IMR-90 (cell line): ENCODE results near the gene HEXIM1. TPM values are rescaled to one million over a fixed set of nuclear protein-coding genes. Genes with fewer than 3 reads are reported as not detected.

ENCODE experiments used
- ATAC-seq: fragments of 200-7000 bp; cut with Tn5 transposase; 2 replicates; pipeline ENCODE4 v1.9.1; 2020; ENCODE audit warnings: low read depth, mild to moderate bottlenecking, moderate library complexity
- Bru-seq: library from RNA; stranded (reverse); fragments of 400-500 nt; gene quantifications from one replicate; lab custom pipeline; 2021; lab: Mats Ljungman, UMichigan
- BruChase-seq, 2 experiments: library from RNA; stranded (reverse); fragments of 400-500 nt; gene quantifications; one replicate each; lab custom pipeline; 2021; lab: Mats Ljungman, UMichigan
- BruUV-seq: library from RNA; stranded (reverse); fragments of 400-500 nt; replicated peaks from 2 replicates; lab custom pipeline; 2021; lab: Mats Ljungman, UMichigan
- CTCF ChIA-PET: fragments of 300-600 bp; formaldehyde crosslinking; extraction: SDS; loops from one replicate; lab custom pipeline; 2021; ENCODE audit warnings: antibody characterized with exemption; lab: Yijun Ruan, JAX
- POLR2A ChIA-PET: fragments of 300-600 bp; sonication (Branson Sonifier 250); formaldehyde crosslinking; loops from one replicate; lab custom pipeline; 2022; ENCODE audit warnings: antibody characterized with exemption; ENCODE audit not compliant: unreplicated experiment; lab: Charles Lee
- DNase-seq: peaks from one replicate; pipeline ENCODE4 v3.0.0; 2013
- H2AFZ ChIP-seq: replicated peaks from 2 replicates; pipeline ENCODE3; 2013; ENCODE audit warnings: low read length, mild to moderate bottlenecking; ENCODE audit not compliant: poor library complexity
- H2AK5ac ChIP-seq: 2 replicates; pipeline ENCODE4 v1.6.1; 2013; ENCODE audit warnings: low read depth, low read length, inconsistent platforms
- H2AK9ac ChIP-seq: replicated peaks from 2 replicates; pipeline ENCODE3; 2013; ENCODE audit warnings: mild to moderate bottlenecking, low read depth, low read length, moderate library complexity; ENCODE audit not compliant: poor library complexity
- H2BK120ac ChIP-seq: 2 replicates; pipeline ENCODE4 v1.6.1; 2013; ENCODE audit warnings: low read depth, low read length, inconsistent platforms
- H2BK15ac ChIP-seq: 3 replicates; pipeline ENCODE4 v1.6.1; 2013; ENCODE audit warnings: low read depth, low read length, inconsistent platforms
- H2BK20ac ChIP-seq: 2 replicates; pipeline ENCODE4 v1.6.1; 2013; ENCODE audit warnings: low read depth, mild to moderate bottlenecking, inconsistent platforms, low read length, moderate library complexity
- H2BK5ac ChIP-seq: 2 replicates; pipeline ENCODE4 v1.6.1; 2013; ENCODE audit warnings: mild to moderate bottlenecking, low read depth, low read length, inconsistent platforms; ENCODE audit not compliant: poor library complexity, severe bottlenecking
- H3K14ac ChIP-seq: replicated peaks from 2 replicates; pipeline ENCODE4 v1.6.1; 2013; ENCODE audit warnings: low read depth, low read length, inconsistent platforms
- H3K18ac ChIP-seq: 2 replicates; pipeline ENCODE4 v1.6.1; 2013; ENCODE audit warnings: low read depth, low read length, control low read depth
- H3K23ac ChIP-seq: 2 replicates; pipeline ENCODE4 v1.6.1; 2013; ENCODE audit warnings: low read depth, low read length, inconsistent platforms
- H3K27ac ChIP-seq: 2 replicates; pipeline ENCODE4 v1.5.1; 2013; ENCODE audit warnings: mild to moderate bottlenecking, control low read depth, low read length; ENCODE audit not compliant: insufficient read depth
- H3K27me3 ChIP-seq: 2 replicates; pipeline ENCODE4 v1.6.1; 2013; ENCODE audit warnings: low read length; ENCODE audit not compliant: control insufficient read depth, insufficient read depth
- H3K36me3 ChIP-seq: 2 replicates; pipeline ENCODE4 v1.6.1; 2013; ENCODE audit warnings: low read length, mixed read lengths; ENCODE audit not compliant: control insufficient read depth, insufficient read depth
- H3K4ac ChIP-seq: 2 replicates; pipeline ENCODE4 v1.6.1; 2013; ENCODE audit warnings: low read depth, low read length, inconsistent platforms
- H3K4me1 ChIP-seq: 2 replicates; pipeline ENCODE4 v1.6.1; 2013; ENCODE audit warnings: low read length, mixed read lengths; ENCODE audit not compliant: control insufficient read depth, insufficient read depth
- H3K4me2 ChIP-seq: 2 replicates; pipeline ENCODE4 v1.6.1; 2013; ENCODE audit warnings: low read depth, mild to moderate bottlenecking, control low read depth, low read length, moderate library complexity
- H3K4me3 ChIP-seq: 2 replicates; pipeline ENCODE4 v1.5.1; 2013; ENCODE audit warnings: low read depth, mild to moderate bottlenecking, control low read depth, low read length, moderate library complexity; ENCODE audit not compliant: insufficient read depth
- H3K56ac ChIP-seq: 2 replicates; pipeline ENCODE4 v1.6.1; 2013; ENCODE audit warnings: low read length, inconsistent platforms; ENCODE audit not compliant: insufficient read depth; ENCODE audit errors: extremely low read depth
- H3K79me1 ChIP-seq, 2 experiments: 2 replicates each; pipeline ENCODE4 v1.6.1; 2013; ENCODE audit warnings: low read length in 2 of 2, inconsistent platforms in 1 of 2, low read depth in 1 of 2
- H3K9ac ChIP-seq: 2 replicates; pipeline ENCODE4 v1.6.1; 2013; ENCODE audit warnings: low read depth, low read length, control low read depth
- H3K9me1 ChIP-seq: 2 replicates; pipeline ENCODE4 v1.6.1; 2013; ENCODE audit warnings: low read length, inconsistent platforms; ENCODE audit not compliant: insufficient read depth
- H3K9me3 ChIP-seq: 2 replicates; pipeline ENCODE4 v1.6.1; 2013; ENCODE audit warnings: low read length; ENCODE audit not compliant: control insufficient read depth, insufficient read depth
- H4K20me1 ChIP-seq: 2 replicates; pipeline ENCODE4 v1.6.1; 2013; ENCODE audit warnings: low read length, inconsistent platforms; ENCODE audit not compliant: insufficient read depth
- H4K5ac ChIP-seq: 2 replicates; pipeline ENCODE4 v1.6.1; 2013; ENCODE audit warnings: mild to moderate bottlenecking, low read depth, low read length, control low read depth
- H4K8ac ChIP-seq, 2 experiments: 2 replicates each; pipeline ENCODE4 v1.6.1; 2013; ENCODE audit warnings: low read depth in 2 of 2, low read length in 2 of 2, control low read depth in 1 of 2, inconsistent platforms in 1 of 2
- H4K91ac ChIP-seq: 2 replicates; pipeline ENCODE4 v1.6.1; 2013; ENCODE audit warnings: low read depth, low read length, inconsistent platforms; ENCODE audit not compliant: insufficient read depth
- BHLHE40 ChIP-seq: fragments of 150-350 bp; IDR thresholded peaks from 2 replicates; pipeline ENCODE4 v1.6.1; 2016; ENCODE audit warnings: mild to moderate bottlenecking, low read depth, low read length
- CEBPB ChIP-seq: IDR thresholded peaks from 2 replicates; pipeline ENCODE4 v1.6.1; 2012; ENCODE audit warnings: low read depth, low read length, improper control_type of control experiment
- FOS ChIP-seq: fragments of 150-350 bp; IDR thresholded peaks from 2 replicates; pipeline ENCODE4 v1.6.1; 2016; ENCODE audit warnings: low read depth, low read length
- MAFK ChIP-seq: IDR thresholded peaks from 2 replicates; pipeline ENCODE4 v1.6.1; 2012; ENCODE audit warnings: low read depth, low read length, improper control_type of control experiment
- MXI1 ChIP-seq: IDR thresholded peaks from 2 replicates; pipeline ENCODE4 v1.6.1; 2012; ENCODE audit warnings: low read depth, mild to moderate bottlenecking, low read length, moderate library complexity, borderline replicate concordance
- POLR2A ChIP-seq: IDR thresholded peaks from 2 replicates; pipeline ENCODE4 v1.6.1; 2012; ENCODE audit warnings: mild to moderate bottlenecking, low read depth, low read length
- RFX5 ChIP-seq: IDR thresholded peaks from 2 replicates; pipeline ENCODE4 v1.8.0; 2012; ENCODE audit warnings: low read depth, mild to moderate bottlenecking, low read length, moderate library complexity
- SMC3 ChIP-seq: fragments of 150-350 bp; IDR thresholded peaks from 2 replicates; pipeline ENCODE4 v1.6.1; 2016; ENCODE audit warnings: low read depth, mild to moderate bottlenecking, antibody characterized with exemption, low read length, moderate library complexity
- WGBS, 2 experiments: methylation state at CpG; one replicate each; pipeline versions ENCODE4 v1.1.5 to v1.1.7; 2013; ENCODE audit warnings: missing lambda C conversion rate in 2 of 2; ENCODE audit not compliant: insufficient read length in 1 of 2; ENCODE audit errors: extremely low coverage in 2 of 2; 5-methylcytosine and 5-hydroxymethylcytosine counted together
- dilution Hi-C: fragments of 300-500 bp; cut with HindIII; formaldehyde crosslinking; loops from one replicate; pipeline ENCODE4 v1.14.3; 2018; ENCODE audit warnings: low sequenced_read_pairs; ENCODE audit not compliant: unreplicated experiment
- in situ Hi-C: fragments of 300-500 bp; cut with MboI; formaldehyde crosslinking; loops from 3 replicates; pipeline ENCODE4 v1.14.3; 2019; ENCODE audit warnings: low sequenced_read_pairs, inconsistent platforms, mixed read lengths
- intact Hi-C: fragments of 100-400 bp; cut with micrococcal nuclease; formaldehyde crosslinking; loops from 2 replicates; pipeline ENCODE4 v1.10.0; 2022
- long read RNA-seq: library from polyadenylated mRNA; unstranded; transcript quantifications from one replicate; pipeline ENCODE4 v2.0.0, GENCODE V29; 2021; ENCODE audit not compliant: unreplicated experiment
- polyA plus RNA-seq, 3 experiments: library from polyadenylated mRNA; depleted of rRNA; stranded (reverse); fragments of >200 nt; gene quantifications; 2 replicates each; pipeline ENCODE4 v1.2.3, GENCODE V29; 2012; ENCODE audit warnings: low replicate concordance in 1 of 3
- total RNA-seq: library from RNA; depleted of rRNA; stranded (reverse); fragments of >200 nt; gene quantifications from 2 replicates; pipeline ENCODE4 v1.2.3, GENCODE V29; 2012; rRNA removed
- TF ChIP-seq, protein P1 (sequence below): conservative IDR thresholded peaks from 2 replicates; pipeline ENCODE4 v1.5.1; 2012; ENCODE audit warnings: mild to moderate bottlenecking, low read depth, low read length, improper control_type of control experiment
- TF ChIP-seq, protein P2 (sequence below): fragments of 150-350 bp; IDR thresholded peaks from 2 replicates; pipeline ENCODE4 v1.6.1; 2016; ENCODE audit warnings: low read depth, mild to moderate bottlenecking, low read length, moderate library complexity, borderline replicate concordance

HEXIM1 gene, protein sequence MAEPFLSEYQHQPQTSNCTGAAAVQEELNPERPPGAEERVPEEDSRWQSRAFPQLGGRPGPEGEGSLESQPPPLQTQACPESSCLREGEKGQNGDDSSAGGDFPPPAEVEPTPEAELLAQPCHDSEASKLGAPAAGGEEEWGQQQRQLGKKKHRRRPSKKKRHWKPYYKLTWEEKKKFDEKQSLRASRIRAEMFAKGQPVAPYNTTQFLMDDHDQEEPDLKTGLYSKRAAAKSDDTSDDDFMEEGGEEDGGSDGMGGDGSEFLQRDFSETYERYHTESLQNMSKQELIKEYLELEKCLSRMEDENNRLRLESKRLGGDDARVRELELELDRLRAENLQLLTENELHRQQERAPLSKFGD
- total RNA-seq, result 5.9 and 8.6 TPM in 2 replicates
- 14.5 TPM in 2 replicates for polyA plus RNA-seq (2012; rRNA removed)
- polyA plus RNA-seq (2012; cell fraction: cytosol; rRNA removed), result 13.5 and 13.8 TPM in 2 replicates
- polyA plus RNA-seq (2012; cell fraction: nucleus; rRNA removed; ENCODE audit: low replicate concordance), result 8.5 and 12.5 TPM in 2 replicates
- percentile 85 among the genes with signal in this experiment for Bru-seq, nascent RNA
- BruChase-seq, experiment 1, labeled RNA remaining after a 6-hour chase, result percentile 85 among the genes with signal in this experiment
- BruChase-seq, experiment 2, labeled RNA remaining after a 2-hour chase, result percentile 99 among the genes with signal in this experiment
- long read RNA-seq, transcript HEXIM1-201 (1 exons, 3,600 nt), result major isoform, 36 of 38 reads
- long read RNA-seq, partial matches to known transcripts, result 0 of 38 reads
- long read RNA-seq, other reads (novel, unspliced or antisense), result 2 of 38 reads

DNA sequence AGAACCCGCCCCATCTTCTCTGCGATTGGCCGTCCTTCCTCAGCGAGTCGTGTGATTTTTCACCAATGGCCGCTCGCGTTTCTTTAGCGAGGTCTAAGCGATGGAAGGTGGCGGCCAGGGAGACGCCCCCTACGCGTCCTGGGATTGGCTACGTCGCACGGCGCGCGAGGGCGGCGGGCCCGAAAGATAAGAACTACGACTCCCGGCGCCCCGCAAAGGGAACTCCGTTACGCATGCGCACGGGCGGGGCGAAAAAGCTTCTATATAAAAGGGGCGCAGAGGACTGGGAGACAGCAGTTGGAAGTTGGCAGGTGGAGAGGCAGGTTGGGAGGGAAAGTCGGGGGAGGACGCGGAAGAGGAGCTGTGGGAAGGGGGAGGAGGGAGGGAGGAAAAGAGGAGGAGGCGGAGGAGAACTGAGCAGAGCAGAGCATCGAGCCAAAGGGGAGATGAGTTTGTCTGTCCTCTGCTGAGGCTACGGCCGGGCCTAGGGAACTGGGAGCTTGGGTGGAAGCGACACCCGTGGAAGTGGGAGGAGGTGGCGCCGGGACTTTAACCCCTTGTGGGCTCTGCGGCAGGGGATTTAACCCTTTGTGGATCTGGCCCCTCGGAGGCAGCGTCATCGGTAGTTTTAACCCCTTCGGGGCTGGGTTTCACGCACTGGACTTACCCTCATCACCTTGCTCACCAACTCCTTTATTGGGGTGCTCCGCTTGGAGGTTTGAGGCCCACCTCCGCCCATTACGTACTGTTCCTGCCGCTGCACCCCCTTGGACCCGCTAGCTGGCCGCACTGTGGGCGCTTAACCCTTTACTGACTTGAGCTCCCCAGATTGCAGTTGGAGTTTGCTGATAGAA lies at the start of gene HEXIM1:
Gene HEXIM1, plus strand, starts transcription at position 293 of the 854 bp plus-strand sequence. CDS start 716 bp downstream, outside the sequence.
- Histone ChIP-seq H2BK120ac (peak within 1 kb of the TSS; percentile 94), H2BK20ac (peak within 1 kb of the TSS; percentile 96), H3K36me3 (0 out of 2 replicates have a peak, but pooled peaks cover 2% of the 10 kb centered on the region), H3K23ac (peak within 1 kb of the TSS; percentile 89; the same call in 1 of the 2 replicates), H4K91ac (peak within 1 kb of the TSS; percentile 89), H2AK9ac (peak within 1 kb of the TSS; percentile 97), H3K4me1 (peaks cover 17% of the 10 kb centered on the region), H3K18ac (peak within 1 kb of the TSS; percentile 85), H2AK5ac (peak within 1 kb of the TSS; percentile 93), H4K8ac (peak within 1 kb of the TSS; percentile 77 to 96), H3K9ac (peak within 1 kb of the TSS; percentile 94), H3K9me3 (no peaks in the 10 kb centered on the region), H2AFZ (peak within 1 kb of the TSS; percentile 84), H3K79me1 (peaks cover 7 to 46% of the 10 kb centered on the region in 2 experiments; a peak in 2 of 4 replicates), H4K5ac (peak within 1 kb of the TSS; percentile 72), H3K4me3 (peak within 1 kb of the TSS; percentile 56), H3K4ac (peak within 1 kb of the TSS; percentile 99), H3K9me1 (peaks cover 15% of the 10 kb centered on the region), H3K14ac (peak within 1 kb of the TSS; percentile 99), H3K4me2 (peak within 1 kb of the TSS; percentile 78), H3K27ac (peak within 1 kb of the TSS; percentile 94), H3K27me3 (no peaks in the 10 kb centered on the region), H2BK15ac (peak within 1 kb of the TSS; percentile 51; the same call in 2 of the 3 replicates), H4K20me1 (peaks cover 37% of the 10 kb centered on the region), H2BK5ac (peak within 1 kb of the TSS; percentile 93), H3K56ac (peak within 1 kb of the TSS; percentile 98)
- ChIA-PET POLR2A (interaction anchor here (0.5 to 4.9 kb wide), 12 partner anchors 10 to 234 kb away, joined by 3 to 53 read pairs (median 4); partner anchors contain the start of genes ACBD4, HEXIM2 and MAP3K14), CTCF (interaction anchor here (0.7 to 4.7 kb wide), 8 partner anchors 12 to 178 kb away, joined by 3 to 60 read pairs (median 6); partner anchors contain the start of genes ACBD4 and HEXIM2)
- DNase-seq, result peak; percentile 99
- intact Hi-C loops (loop anchor here (1.0 kb wide), 2 partner anchors 13 to 49 kb away; partner anchors contain the start of gene HEXIM2), dilution Hi-C loops (no loop called here), in situ Hi-C loops (no loop called here)
- TSS peak; percentile 56 for BruUV-seq
- WGBS, 2 experiments, result 0% methylated on average over 36 of the region's 58 CpGs; no CpG with 5 or more reads in 1 of the 2 experiments
- peak; percentile 74 for ATAC-seq
- 0 out of 2 replicates have a peak, but pooled peaks have one; percentile 18 for TF ChIP-seq MXI1
- TF ChIP-seq FOS, result no peak; the same call in 1 of the 2 replicates
- TF ChIP-seq BHLHE40, result no peak
- no peak for TF ChIP-seq CEBPB
- TF ChIP-seq, protein P1, sequence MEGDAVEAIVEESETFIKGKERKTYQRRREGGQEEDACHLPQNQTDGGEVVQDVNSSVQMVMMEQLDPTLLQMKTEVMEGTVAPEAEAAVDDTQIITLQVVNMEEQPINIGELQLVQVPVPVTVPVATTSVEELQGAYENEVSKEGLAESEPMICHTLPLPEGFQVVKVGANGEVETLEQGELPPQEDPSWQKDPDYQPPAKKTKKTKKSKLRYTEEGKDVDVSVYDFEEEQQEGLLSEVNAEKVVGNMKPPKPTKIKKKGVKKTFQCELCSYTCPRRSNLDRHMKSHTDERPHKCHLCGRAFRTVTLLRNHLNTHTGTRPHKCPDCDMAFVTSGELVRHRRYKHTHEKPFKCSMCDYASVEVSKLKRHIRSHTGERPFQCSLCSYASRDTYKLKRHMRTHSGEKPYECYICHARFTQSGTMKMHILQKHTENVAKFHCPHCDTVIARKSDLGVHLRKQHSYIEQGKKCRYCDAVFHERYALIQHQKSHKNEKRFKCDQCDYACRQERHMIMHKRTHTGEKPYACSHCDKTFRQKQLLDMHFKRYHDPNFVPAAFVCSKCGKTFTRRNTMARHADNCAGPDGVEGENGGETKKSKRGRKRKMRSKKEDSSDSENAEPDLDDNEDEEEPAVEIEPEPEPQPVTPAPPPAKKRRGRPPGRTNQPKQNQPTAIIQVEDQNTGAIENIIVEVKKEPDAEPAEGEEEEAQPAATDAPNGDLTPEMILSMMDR, result no peak
- TF ChIP-seq SMC3, result no peak
- TF ChIP-seq, protein P2, sequence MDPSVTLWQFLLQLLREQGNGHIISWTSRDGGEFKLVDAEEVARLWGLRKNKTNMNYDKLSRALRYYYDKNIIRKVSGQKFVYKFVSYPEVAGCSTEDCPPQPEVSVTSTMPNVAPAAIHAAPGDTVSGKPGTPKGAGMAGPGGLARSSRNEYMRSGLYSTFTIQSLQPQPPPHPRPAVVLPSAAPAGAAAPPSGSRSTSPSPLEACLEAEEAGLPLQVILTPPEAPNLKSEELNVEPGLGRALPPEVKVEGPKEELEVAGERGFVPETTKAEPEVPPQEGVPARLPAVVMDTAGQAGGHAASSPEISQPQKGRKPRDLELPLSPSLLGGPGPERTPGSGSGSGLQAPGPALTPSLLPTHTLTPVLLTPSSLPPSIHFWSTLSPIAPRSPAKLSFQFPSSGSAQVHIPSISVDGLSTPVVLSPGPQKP, result no peak
- no peak for TF ChIP-seq RFX5
- TF ChIP-seq MAFK, result no peak
- TF ChIP-seq POLR2A, result peak; percentile 100
